Retina (tissue), 1 donor: ENCODE data around the gene TRIM64.
"Not testable (repeated sequence)": the region's sequence is repeated elsewhere in the genome, so short reads cannot be mapped to it uniquely, and the experiment has no call there.

ENCODE experiments used
- DNase-seq: peaks from one replicate; pipeline ENCODE4 v3.0.0-alpha.2; 2016

Gene TRIM64

GRCh38 chr11:89965737-89966136 is at the start of gene TRIM64:
Gene TRIM64 (plus strand): TSS chr11:89966037. CDS start chr11:89968504, 2,467 bp downstream.
- not testable (repeated sequence) for DNase-seq

- no peak for DNase-seq
These were observed 43.6 kb upstream of the TRIM64 start, which contains the start of gene TRIM49D1 for GRCh38 chr11:89922195-89922660. Gene TRIM49D1 (minus strand): TSS chr11:89922245. CDS start chr11:89917710, 4,535 bp downstream.

DNA sequence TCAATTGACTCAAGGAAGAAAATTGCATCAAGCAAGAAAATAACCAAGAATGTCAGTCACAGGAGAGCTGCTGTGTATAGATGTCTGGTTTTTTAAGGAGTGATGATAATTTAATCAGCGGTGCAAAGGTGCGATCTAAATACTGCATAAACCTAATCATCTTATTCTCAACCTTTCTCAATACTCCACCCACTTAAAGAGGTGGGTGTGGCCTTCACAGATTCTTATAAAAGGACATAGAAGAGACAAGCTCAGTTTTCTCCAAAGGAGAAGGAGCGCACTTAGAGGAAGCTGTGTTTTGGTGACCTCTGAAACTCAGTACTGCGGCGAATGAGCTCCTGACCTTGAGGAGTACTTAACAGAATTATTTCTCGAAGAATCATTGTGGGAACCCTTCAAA is 42.1 kb upstream of the TRIM64 start, which contains the start of gene TRIM49D2:
TSS of gene TRIM49D2 (plus strand) at position 301 of the 400 bp plus-strand sequence. CDS start 2,698 bp downstream, outside the sequence.
- not testable (repeated sequence) for DNase-seq

GRCh38 chr11:89960833-89961232 is 5.0 kb upstream of the TRIM64 start:
- not testable (repeated sequence) for DNase-seq
